ENCODE data around the gene RPTOR.
"Not testable (repeated sequence)": the region's sequence is repeated elsewhere in the genome, so short reads cannot be mapped to it uniquely, and the experiment has no call there.

RPTOR gene

GRCh38 chr17:80612997-80613731 lies 68.5 kb downstream of the RPTOR start:
- no peak for DNase-seq
- intact Hi-C loops (cut with DNase I): no loop called here

- intact Hi-C loops (cut with DNase I): no loop called here
- DNase-seq: no peak
Measured at GRCh38 chr17:80613732-80614071, 69.1 kb downstream of the RPTOR start.

GRCh38 chr17:80614332-80615047 lies 69.9 kb downstream of the RPTOR start:
- intact Hi-C loops (cut with DNase I): no loop called here
- DNase-seq: no peak

- DNase-seq: no peak
- intact Hi-C loops (cut with DNase I): no loop called here
Measured at GRCh38 chr17:80615376-80615775, 70.7 kb downstream of the RPTOR start.

- DNase-seq: no peak
- intact Hi-C loops (cut with DNase I): no loop called here
Measured at GRCh38 chr17:80616705-80617104, 72.1 kb downstream of the RPTOR start.

GRCh38 chr17:80618304-80618703 lies 73.7 kb downstream of the RPTOR start:
- intact Hi-C loops (cut with DNase I): no loop called here
- DNase-seq: no peak

GRCh38 chr17:80619535-80620235 lies 75.0 kb downstream of the RPTOR start:
- no peak for DNase-seq
- intact Hi-C loops (cut with DNase I): no loop called here

- DNase-seq: no peak
- intact Hi-C loops (cut with DNase I): no loop called here
Measured at GRCh38 chr17:80621335-80621996, 76.8 kb downstream of the RPTOR start.

- intact Hi-C loops (cut with DNase I): no loop called here
- no peak for DNase-seq
Measured at GRCh38 chr17:80621997-80622357, 77.3 kb downstream of the RPTOR start.

- no peak for DNase-seq
- intact Hi-C loops (cut with DNase I): no loop called here
Measured at GRCh38 chr17:80624864-80625263, 80.2 kb downstream of the RPTOR start.

- intact Hi-C loops (cut with DNase I): no loop called here
- no peak for DNase-seq
Measured at GRCh38 chr17:80625627-80626026, 81.0 kb downstream of the RPTOR start.

- DNase-seq; intact Hi-C loops (cut with DNase I): not testable (repeated sequence)
Measured at GRCh38 chr17:80628881-80629280, 84.2 kb downstream of the RPTOR start.

GRCh38 chr17:80629298-80630028 lies 84.8 kb downstream of the RPTOR start:
- intact Hi-C loops (cut with DNase I): no loop called here

GRCh38 chr17:80630560-80631120 lies 86.0 kb downstream of the RPTOR start:
- no peak for DNase-seq

More at GRCh38 chr17:80629298-80630028, 84.8 kb downstream of the RPTOR start:
- no peak for DNase-seq

GRCh38 chr17:80631142-80632045 lies 86.8 kb downstream of the RPTOR start:
- no peak for DNase-seq
- intact Hi-C loops (cut with DNase I): no loop called here

More at GRCh38 chr17:80630560-80631120, 86.0 kb downstream of the RPTOR start:
- intact Hi-C loops (cut with DNase I): no loop called here

- no peak for DNase-seq
- intact Hi-C loops (cut with DNase I): no loop called here
Measured at GRCh38 chr17:80632046-80632581, 87.5 kb downstream of the RPTOR start.

- no peak for DNase-seq
- intact Hi-C loops (cut with DNase I): no loop called here
Measured at GRCh38 chr17:80633207-80633606, 88.6 kb downstream of the RPTOR start.

GRCh38 chr17:80633994-80634566 lies 89.4 kb downstream of the RPTOR start:
- DNase-seq: no peak
- intact Hi-C loops (cut with DNase I): no loop called here

Data from posterior cingulate gyrus (tissue), 11 donors.